CD4-positive, alpha-beta T cell treated with Interleukin-15 for 4 hours (primary cell): ENCODE measurements around the gene SPDYE9.
"Not testable (repeated sequence)": the region's sequence is repeated elsewhere in the genome, so short reads cannot be mapped to it uniquely, and the experiment has no call there.

ENCODE experiments used
- DNase-seq: peaks from one replicate; pipeline ENCODE4 v3.0.0-alpha.2; 2020; ENCODE audit warnings: low spot score

Gene SPDYE9

GRCh38 chr7:73085938-73086337 is at the start of gene SPDYE9:
Gene SPDYE9, minus strand, starts transcription at chr7:73086038. Its CDS starts 1,800 bp downstream, at chr7:73084238.
- not testable (repeated sequence) for DNase-seq

- DNase-seq: not testable (repeated sequence)
Measured at GRCh38 chr7:73134866-73135265, 49.0 kb upstream of the SPDYE9 start.

GRCh38 chr7:73132651-73133217 is 46.9 kb upstream of the SPDYE9 start:
- DNase-seq: not testable (repeated sequence)

- not testable (repeated sequence) for DNase-seq
Measured at GRCh38 chr7:73130612-73131011, 44.8 kb upstream of the SPDYE9 start.

GRCh38 chr7:73124126-73124525 is 38.3 kb upstream of the SPDYE9 start:
- DNase-seq: not testable (repeated sequence)

- not testable (repeated sequence) for DNase-seq
Measured at GRCh38 chr7:73122778-73123447, 37.1 kb upstream of the SPDYE9 start.

- DNase-seq: not testable (repeated sequence)
Measured at GRCh38 chr7:73118155-73118554, 32.3 kb upstream of the SPDYE9 start.

GRCh38 chr7:73057811-73058210 is 28.0 kb downstream of the SPDYE9 start, which contains the start of gene SPDYE11:
Gene SPDYE11, minus strand, starts transcription at chr7:73057911. Its CDS starts 1,800 bp downstream, at chr7:73056111.
- DNase-seq: not testable (repeated sequence)

GRCh38 chr7:73029666-73030065 is 56.2 kb downstream of the SPDYE9 start, which contains the start of gene SPDYE8:
Gene SPDYE8, minus strand, starts transcription at chr7:73029766. Its CDS starts 1,800 bp downstream, at chr7:73027966.
- DNase-seq: not testable (repeated sequence)
